CD14-positive monocyte (primary cell): ENCODE data around the gene TJAP1. TPM values are rescaled to one million over a fixed set of nuclear protein-coding genes. Genes with fewer than 3 reads are reported as not detected.

Experiments
- DNase-seq, 3 donors: peaks; one replicate each; pipeline ENCODE4 v3.0.0-alpha.2; 2011 to 2022
- H2AFZ ChIP-seq: 2 replicates; pipeline ENCODE4 v1.6.0; 2012; ENCODE audit warnings: mild to moderate bottlenecking, low read depth, low read length, inconsistent platforms; ENCODE audit not compliant: insufficient read depth, poor library complexity, severe bottlenecking
- H3K27ac ChIP-seq, 2 donors: 1 replicate in 1 of 2; 2 replicates in 1 of 2; pipeline ENCODE4 v1.5.1; 2012 to 2013; ENCODE audit warnings: low read length in 2 of 2, control low read depth in 1 of 2, inconsistent platforms in 1 of 2, low read depth in 1 of 2, mild to moderate bottlenecking in 1 of 2
- H3K27me3 ChIP-seq, 2 donors: one replicate each; pipeline versions ENCODE4 v1.6.0 to v1.6.1; 2011 to 2013; ENCODE audit warnings: low read length in 2 of 2; ENCODE audit not compliant: control insufficient read depth in 2 of 2, insufficient read depth in 2 of 2
- H3K36me3 ChIP-seq, 2 donors: replicated peaks in 1 of 2; 1 replicate in 1 of 2; 2 replicates in 1 of 2; pipeline versions ENCODE4 v1.5.1 to v1.6.1; 2012 to 2013; ENCODE audit warnings: low read length in 2 of 2, control low read depth in 1 of 2, inconsistent platforms in 1 of 2, mild to moderate bottlenecking in 1 of 2; ENCODE audit not compliant: insufficient read depth in 2 of 2, control insufficient read depth in 1 of 2
- H3K4me1 ChIP-seq, 2 donors: 1 replicate in 1 of 2; 2 replicates in 1 of 2; pipeline versions ENCODE4 v1.5.1 to v1.6.1; 2012 to 2013; ENCODE audit warnings: low read length in 2 of 2, control low read depth in 1 of 2, inconsistent platforms in 1 of 2, mild to moderate bottlenecking in 1 of 2, moderate library complexity in 1 of 2; ENCODE audit not compliant: insufficient read depth in 2 of 2, control insufficient read depth in 1 of 2
- H3K4me2 ChIP-seq: replicated peaks from 2 replicates; pipeline ENCODE3; 2012; ENCODE audit warnings: low read length, moderate library complexity, mild to moderate bottlenecking; ENCODE audit not compliant: poor library complexity, severe bottlenecking; ENCODE audit errors: extremely low read depth
- H3K4me3 ChIP-seq, 3 experiments: fragments of 200-600 bp in 1 of 3; sonication (generic) in 1 of 3; replicated peaks in 1 of 3; 1 replicate in 2 of 3; 2 replicates in 1 of 3; pipeline ENCODE4 v1.5.1; 2011 to 2013; ENCODE audit warnings: low read length in 3 of 3, mild to moderate bottlenecking in 3 of 3, control low read depth in 2 of 3, low read depth in 2 of 3, inconsistent platforms in 1 of 3, moderate library complexity in 1 of 3
- H3K79me2 ChIP-seq: 2 replicates; pipeline ENCODE4 v1.6.0; 2012; ENCODE audit warnings: mild to moderate bottlenecking, control low read depth, inconsistent platforms, low read length, moderate library complexity; ENCODE audit not compliant: insufficient read depth
- H3K9ac ChIP-seq: 2 replicates; pipeline ENCODE4 v1.6.0; 2017; ENCODE audit warnings: low read length, mild to moderate bottlenecking; ENCODE audit not compliant: insufficient read depth, poor library complexity, severe bottlenecking
- H3K9me3 ChIP-seq, 2 donors: replicated peaks in 1 of 2; 1 replicate in 1 of 2; 2 replicates in 1 of 2; pipeline versions ENCODE4 v1.5.1 to v1.6.1; 2012 to 2013; ENCODE audit warnings: low read length in 2 of 2, control low read depth in 1 of 2; ENCODE audit not compliant: control insufficient read depth in 1 of 2, insufficient read depth in 1 of 2
- H4K20me1 ChIP-seq: 2 replicates; pipeline ENCODE4 v1.6.0; 2012; ENCODE audit warnings: mild to moderate bottlenecking, low read length, control low read depth, moderate library complexity; ENCODE audit not compliant: insufficient read depth
- H3K27ac Mint-ChIP-seq, 7 donors: one replicate each; pipeline ENCODE4 v1.8.0; 2020; ENCODE audit warnings: mild to moderate bottlenecking in 7 of 7, mixed read lengths in 7 of 7, moderate library complexity in 6 of 7, inconsistent platforms in 2 of 7
- H3K27me3 Mint-ChIP-seq, 3 donors: one replicate each; pipeline ENCODE4 v1.8.0; 2021 to 2022; ENCODE audit warnings: low read depth in 3 of 3, mild to moderate bottlenecking in 3 of 3, mixed read lengths in 3 of 3, moderate library complexity in 3 of 3, inconsistent platforms in 1 of 3
- H3K36me3 Mint-ChIP-seq, 2 donors: one replicate each; pipeline ENCODE4 v1.8.0; 2020; ENCODE audit warnings: mixed read lengths in 2 of 2, inconsistent platforms in 1 of 2, mild to moderate bottlenecking in 1 of 2
- H3K4me1 Mint-ChIP-seq: one replicate; pipeline ENCODE4 v1.8.0; 2020; ENCODE audit warnings: mild to moderate bottlenecking, mixed read lengths
- H3K4me3 Mint-ChIP-seq, 2 donors: one replicate each; pipeline ENCODE4 v1.8.0; 2020; ENCODE audit warnings: mild to moderate bottlenecking in 2 of 2, mixed read lengths in 2 of 2, moderate library complexity in 1 of 2
- H3K9me3 Mint-ChIP-seq, 7 donors: one replicate each; pipeline ENCODE4 v1.8.0; 2020 to 2022; ENCODE audit warnings: mixed read lengths in 7 of 7, mild to moderate bottlenecking in 6 of 7, moderate library complexity in 6 of 7, inconsistent platforms in 2 of 7
- WGBS: methylation state at CpG from one replicate; pipeline ENCODE4 v1.1.5; 2013; ENCODE audit warnings: missing lambda C conversion rate; ENCODE audit not compliant: insufficient coverage; 5-methylcytosine and 5-hydroxymethylcytosine counted together
- intact Hi-C, 2 donors: fragments of 100-400 bp; cut with micrococcal nuclease; formaldehyde crosslinking; loops; one replicate each; pipeline versions ENCODE4 v1.15.0 to v1.15.1; 2023
- polyA plus RNA-seq, 3 donors: library from polyadenylated mRNA; depleted of rRNA in 1 of 3; unstranded in 2 of 3; stranded (reverse) in 1 of 3; fragments of 300-500 nt in 2 of 3; fragments of >200 nt in 1 of 3; fragmentation: Illumina TruSeq in 2 of 3; gene quantifications; 1 replicate in 2 of 3; 2 replicates in 1 of 3; pipeline ENCODE4 v1.2.3, GENCODE V29; 2012 to 2021
- TF ChIP-seq, protein P1 (sequence below): fragments of 200-600 bp; IDR thresholded peaks from one replicate; pipeline ENCODE4 v1.8.0; 2022; ENCODE audit warnings: antibody characterized with exemption, mild to moderate bottlenecking

The TJAP1 gene
- polyA plus RNA-seq, 3 donors = 3.2 to 43.4 (median 3.2) TPM

DNA sequence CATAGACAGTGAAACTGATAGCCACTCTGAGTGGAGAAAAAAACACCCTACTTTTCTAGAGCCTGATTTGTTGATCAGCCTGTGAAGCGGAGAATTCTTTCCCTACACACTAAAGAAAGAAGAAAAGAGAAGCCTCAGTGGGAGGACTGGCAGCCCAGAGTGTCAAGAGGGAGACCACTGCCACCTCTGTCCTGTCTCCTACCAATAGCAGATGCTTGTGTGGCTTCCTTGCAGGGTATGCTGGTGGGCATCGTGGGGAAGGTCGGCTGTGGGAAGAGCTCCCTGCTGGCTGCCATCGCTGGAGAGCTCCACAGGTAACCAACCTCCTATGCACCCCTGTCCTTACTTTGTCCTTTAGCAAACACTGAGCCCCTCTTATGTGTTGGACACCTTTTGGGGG, 39.7 kb upstream of the TJAP1 start:
- no peak overlapping the region for H3K9ac ChIP-seq
- H3K36me3 Mint-ChIP-seq = peaks cover 50 to 87% of the 10 kb centered on the region in 2 donors
- no peak overlapping the region for H3K27ac ChIP-seq
- H3K9me3 ChIP-seq = no peaks in the 10 kb centered on the region
- peak overlapping the region in 2 of 7 donors; percentile 31 to 42 for H3K27ac Mint-ChIP-seq
- no peak for DNase-seq
- no CpG with 5 or more reads among the region's 4 CpGs for WGBS
- peaks cover 3% of the 10 kb centered on the region for H3K4me1 Mint-ChIP-seq
- no peaks in the 10 kb centered on the region for H3K4me1 ChIP-seq
- peaks cover 12% of the 10 kb centered on the region for H4K20me1 ChIP-seq
- H3K4me2 ChIP-seq = no peak overlapping the region
- no peak overlapping the region for H3K4me3 ChIP-seq
- no peak overlapping the region for H3K4me3 Mint-ChIP-seq
- peaks cover 64 to 97% of the 10 kb centered on the region in 2 donors for H3K36me3 ChIP-seq
- H3K27me3 ChIP-seq = no peaks in the 10 kb centered on the region
- TF ChIP-seq, protein P1, sequence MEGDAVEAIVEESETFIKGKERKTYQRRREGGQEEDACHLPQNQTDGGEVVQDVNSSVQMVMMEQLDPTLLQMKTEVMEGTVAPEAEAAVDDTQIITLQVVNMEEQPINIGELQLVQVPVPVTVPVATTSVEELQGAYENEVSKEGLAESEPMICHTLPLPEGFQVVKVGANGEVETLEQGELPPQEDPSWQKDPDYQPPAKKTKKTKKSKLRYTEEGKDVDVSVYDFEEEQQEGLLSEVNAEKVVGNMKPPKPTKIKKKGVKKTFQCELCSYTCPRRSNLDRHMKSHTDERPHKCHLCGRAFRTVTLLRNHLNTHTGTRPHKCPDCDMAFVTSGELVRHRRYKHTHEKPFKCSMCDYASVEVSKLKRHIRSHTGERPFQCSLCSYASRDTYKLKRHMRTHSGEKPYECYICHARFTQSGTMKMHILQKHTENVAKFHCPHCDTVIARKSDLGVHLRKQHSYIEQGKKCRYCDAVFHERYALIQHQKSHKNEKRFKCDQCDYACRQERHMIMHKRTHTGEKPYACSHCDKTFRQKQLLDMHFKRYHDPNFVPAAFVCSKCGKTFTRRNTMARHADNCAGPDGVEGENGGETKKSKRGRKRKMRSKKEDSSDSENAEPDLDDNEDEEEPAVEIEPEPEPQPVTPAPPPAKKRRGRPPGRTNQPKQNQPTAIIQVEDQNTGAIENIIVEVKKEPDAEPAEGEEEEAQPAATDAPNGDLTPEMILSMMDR = no peak
- intact Hi-C loops = no loop called here
- peaks cover 0 to 2% (median 0%) of the 10 kb centered on the region in 3 donors for H3K27me3 Mint-ChIP-seq
- H3K9me3 Mint-ChIP-seq = no peaks in the 10 kb centered on the region
- no peak overlapping the region for H2AFZ ChIP-seq
- H3K79me2 ChIP-seq = no peaks in the 10 kb centered on the region

DNA sequence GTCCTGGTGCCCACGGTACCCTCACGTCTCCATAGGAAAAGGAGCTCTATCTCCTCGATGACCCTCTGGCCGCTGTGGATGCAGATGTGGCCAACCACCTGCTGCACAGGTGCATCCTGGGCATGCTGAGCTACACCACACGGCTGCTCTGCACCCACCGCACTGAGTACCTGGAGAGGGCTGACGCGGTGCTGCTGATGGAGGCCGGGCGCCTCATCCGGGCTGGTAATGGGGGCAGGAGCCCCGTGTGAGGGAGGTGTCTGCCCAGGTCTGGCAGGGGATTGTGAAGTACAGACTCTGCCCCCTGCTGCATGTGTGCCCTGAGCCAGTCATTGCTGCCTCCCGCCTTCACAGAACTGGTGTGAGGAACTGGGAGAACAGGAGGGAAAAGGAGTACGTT, 34.4 kb upstream of the TJAP1 start:
- no peaks in the 10 kb centered on the region for H3K9me3 ChIP-seq
- no peaks in the 10 kb centered on the region for H4K20me1 ChIP-seq
- no peak overlapping the region for H3K4me2 ChIP-seq
- no peak overlapping the region for H3K4me3 Mint-ChIP-seq
- peaks cover 81 to 97% of the 10 kb centered on the region in 2 donors for H3K36me3 ChIP-seq
- H2AFZ ChIP-seq = no peak overlapping the region
- no peaks in the 10 kb centered on the region for H3K9me3 Mint-ChIP-seq
- 87% methylated on average over 10 of the region's 14 CpGs for WGBS
- no peaks in the 10 kb centered on the region for H3K79me2 ChIP-seq
- no peaks in the 10 kb centered on the region for H3K4me1 Mint-ChIP-seq
- H3K36me3 Mint-ChIP-seq = peaks cover 68 to 97% of the 10 kb centered on the region in 2 donors
- H3K27ac ChIP-seq = no peak overlapping the region
- DNase-seq = no peak
- H3K27me3 Mint-ChIP-seq = no peaks in the 10 kb centered on the region
- intact Hi-C loops = no loop called here
- H3K4me1 ChIP-seq = no peaks in the 10 kb centered on the region
- H3K4me3 ChIP-seq = no peak overlapping the region
- TF ChIP-seq, protein P1 = no peak
- no peaks in the 10 kb centered on the region for H3K27me3 ChIP-seq
- H3K27ac Mint-ChIP-seq = peak overlapping the region in 1 of 7 donors; percentile 18
- H3K9ac ChIP-seq = no peak overlapping the region
